HepG2 (cell line): ENCODE data around the gene TUBA4A. TPM values are rescaled to one million over a fixed set of nuclear protein-coding genes. Genes with fewer than 3 reads are reported as not detected.

Experiments
- BCL3 ChIP-seq: sonication (generic); formaldehyde crosslinking; IDR thresholded peaks from 2 replicates; pipeline ENCODE4 v1.5.1; 2020; ENCODE audit warnings: mild to moderate bottlenecking, missing genetic modification reagents, moderate library complexity
- CEBPZ ChIP-seq: IDR thresholded peaks from 2 replicates; pipeline ENCODE4 v1.6.1; 2012; ENCODE audit warnings: low read length, improper control_type of control experiment
- MXD3 ChIP-seq: IDR thresholded peaks from 2 replicates; pipeline ENCODE4 v1.6.1; 2016; ENCODE audit warnings: mild to moderate bottlenecking, missing biosample characterization, missing genetic modification reagents
- POLR2AphosphoS5 ChIP-seq: IDR thresholded peaks from 2 replicates; pipeline ENCODE4 v1.6.1; 2012; ENCODE audit warnings: low read depth, low read length
- SMAD1 ChIP-seq: sonication (generic); formaldehyde crosslinking; IDR thresholded peaks from 2 replicates; pipeline ENCODE4 v1.4.0; 2020; ENCODE audit warnings: missing genetic modification reagents, low read depth, mild to moderate bottlenecking, borderline replicate concordance
- USF2 ChIP-seq, 2 experiments: sonication (generic) in 1 of 2; formaldehyde crosslinking in 1 of 2; IDR thresholded peaks; 2 replicates each; pipeline versions ENCODE4 v1.5.1 to v1.6.1; 2011 to 2020; ENCODE audit warnings: borderline replicate concordance in 1 of 2, low read depth in 1 of 2, low read length in 1 of 2, mild to moderate bottlenecking in 1 of 2, missing genetic modification reagents in 1 of 2, moderate library complexity in 1 of 2
- ZNF207 ChIP-seq: fragments of 450-650 bp; IDR thresholded peaks from 2 replicates; pipeline ENCODE4 v1.6.1; 2016; ENCODE audit warnings: antibody characterized with exemption, borderline replicate concordance
- ZNF282 ChIP-seq: fragments of 450-650 bp; IDR thresholded peaks from 2 replicates; pipeline ENCODE4 v1.6.1; 2018; ENCODE audit not compliant: partially characterized antibody
- ZNF562 ChIP-seq: sonication (generic); formaldehyde crosslinking; IDR thresholded peaks from 2 replicates; pipeline ENCODE4 v1.8.0; 2022; ENCODE audit warnings: missing genetic modification reagents, borderline replicate concordance
- ZNF660 ChIP-seq: sonication (generic); formaldehyde crosslinking; IDR thresholded peaks from 2 replicates; pipeline ENCODE4 v1.5.1; 2020; ENCODE audit warnings: mild to moderate bottlenecking, low read depth, missing genetic modification reagents, borderline replicate concordance
- polyA plus RNA-seq, 8 experiments: library from polyadenylated mRNA; depleted of rRNA in 3 of 8; stranded (reverse) in 7 of 8; unstranded in 1 of 8; fragments of >200 nt; fragmentation: Illumina TruSeq in 4 of 8; extraction: Trizol in 4 of 8; gene quantifications; 2 replicates each; pipeline versions ENCODE4 v1.2.1 to v1.2.3, GENCODE V29; 2011 to 2016; ENCODE audit warnings: low read depth in 4 of 8, missing spikeins in 1 of 8, mixed read lengths in 1 of 8; ENCODE audit not compliant: insufficient read depth in 1 of 8
- total RNA-seq, 5 experiments: library from RNA; depleted of rRNA; stranded (reverse); fragments of >200 nt; fragmentation: Illumina TruSeq; extraction: Trizol; gene quantifications; 2 replicates each; pipeline ENCODE4 v1.2.3, GENCODE V29; 2016; ENCODE audit warnings: low read depth in 1 of 5

TUBA4A gene
- total and polyA plus RNA-seq, 2 of the 13 experiments (the other 11 are each of a cell fraction or from before 2014, with no cell fraction given) = 1.3 to 12.7 TPM

- TF ChIP-seq CEBPZ = no peak
- TF ChIP-seq ZNF207 = no peak
- TF ChIP-seq SMAD1 (CRISPR knock-in tag) = no peak
- 0 out of 2 replicates have a peak, but pooled peaks have one; percentile 37 for TF ChIP-seq BCL3 (CRISPR knock-in tag)
- TF ChIP-seq USF2 (IDR thresholded peaks at IDR 0.05; ENCODE audit: low read depth, low read length) = no peak
- no peak for TF ChIP-seq USF2 (CRISPR knock-in tag; IDR thresholded peaks at IDR 0.05; ENCODE audit: borderline replicate concordance)
- no peak for TF ChIP-seq ZNF562 (CRISPR knock-in tag)
- TF ChIP-seq ZNF282 = no peak
- no peak for TF ChIP-seq MXD3 (CRISPR knock-in tag)
- TF ChIP-seq POLR2AphosphoS5 = 0 out of 2 replicates have a peak, but pooled peaks have one; percentile 29
- no peak for TF ChIP-seq ZNF660
Measured at GRCh38 chr2:219214141-219214540, 39.6 kb downstream of the TUBA4A start (continued).
